ENCODE data around the gene CFAP43. TPM values are rescaled to one million over a fixed set of nuclear protein-coding genes. Genes with fewer than 3 reads are reported as not detected.

Gene CFAP43
- total RNA-seq, 1 donor from 2014 or later, result not detected

GRCh38 chr10:104104926-104105325 lies 127.2 kb downstream of the CFAP43 start:
- no peak for DNase-seq
- H3K9me3 Mint-ChIP-seq, result no peaks in the 10 kb centered on the region
- no peak for ATAC-seq (ENCODE audit: low read depth)
- ChIA-PET CTCF (no interaction called here), POLR2A (no interaction called here)
- no peaks in the 10 kb centered on the region for H3K36me3 Mint-ChIP-seq (ENCODE audit: low read depth)
- no peak overlapping the region for H3K27ac Mint-ChIP-seq
- no peak overlapping the region for H3K4me3 Mint-ChIP-seq
- H3K27me3 Mint-ChIP-seq, result peaks cover 3% of the 10 kb centered on the region
- TF ChIP-seq CTCF (IDR thresholded peaks at IDR 0.05), result no peak
- H3K4me1 Mint-ChIP-seq, result peaks cover 3% of the 10 kb centered on the region
- intact Hi-C loops (cut with micrococcal nuclease), result no loop called here

GRCh38 chr10:104104418-104104817 lies 127.7 kb downstream of the CFAP43 start:
- no peaks in the 10 kb centered on the region for H3K9me3 Mint-ChIP-seq
- peaks cover 3% of the 10 kb centered on the region for H3K27me3 Mint-ChIP-seq
- no peaks in the 10 kb centered on the region for H3K4me1 Mint-ChIP-seq
- no peak for ATAC-seq (ENCODE audit: low read depth)
- no peaks in the 10 kb centered on the region for H3K36me3 Mint-ChIP-seq (ENCODE audit: low read depth)
- no peak overlapping the region for H3K4me3 Mint-ChIP-seq
- CTCF ChIA-PET, result no interaction called here
- no peak for TF ChIP-seq CTCF (IDR thresholded peaks at IDR 0.05)
- intact Hi-C loops (cut with micrococcal nuclease), result no loop called here
- POLR2A ChIA-PET, result no interaction called here
- H3K27ac Mint-ChIP-seq, result no peak overlapping the region
- DNase-seq, result no peak

GRCh38 chr10:104103956-104104355 lies 128.2 kb downstream of the CFAP43 start:
- Mint-ChIP-seq H3K4me3 (no peak overlapping the region), H3K36me3 (ENCODE audit: low read depth) (no peaks in the 10 kb centered on the region), H3K27ac (no peak overlapping the region), H3K4me1 (no peaks in the 10 kb centered on the region), H3K27me3 (peaks cover 7% of the 10 kb centered on the region), H3K9me3 (no peaks in the 10 kb centered on the region)
- ChIA-PET CTCF (no interaction called here), POLR2A (no interaction called here)
- DNase-seq (no peak), ATAC-seq (ENCODE audit: low read depth) (no peak)
- no peak for TF ChIP-seq CTCF (IDR thresholded peaks at IDR 0.05)
- intact Hi-C loops (cut with micrococcal nuclease), result no loop called here

- H3K9me3 Mint-ChIP-seq, result peaks cover 2% of the 10 kb centered on the region
- ATAC-seq (ENCODE audit: low read depth) (no peak), DNase-seq (no peak)
- H3K27ac Mint-ChIP-seq, result no peak overlapping the region
- H3K4me3 Mint-ChIP-seq, result no peak overlapping the region
- H3K4me1 Mint-ChIP-seq, result no peaks in the 10 kb centered on the region
- POLR2A ChIA-PET, result interaction anchor here (0.6 kb wide), 1 partner anchor 62 kb away, joined by 5 read pairs; no protein-coding TSS in a partner anchor
- TF ChIP-seq CTCF (IDR thresholded peaks at IDR 0.05), result no peak
- H3K27me3 Mint-ChIP-seq, result peaks cover 13% of the 10 kb centered on the region
- CTCF ChIA-PET, result no interaction called here
- intact Hi-C loops (cut with micrococcal nuclease), result no loop called here
- peaks cover 2% of the 10 kb centered on the region for H3K36me3 Mint-ChIP-seq (ENCODE audit: low read depth)
Measured at GRCh38 chr10:104101902-104102301, 130.3 kb downstream of the CFAP43 start.

GRCh38 chr10:104100795-104101194 lies 131.4 kb downstream of the CFAP43 start:
- DNase-seq, result no peak
- intact Hi-C loops (cut with micrococcal nuclease), result no loop called here
- ChIA-PET CTCF (no interaction called here), POLR2A (interaction anchor here (2.4 kb wide), 1 partner anchor 21 kb away, joined by 5 read pairs; the partner anchor contains the start of gene SFR1)
- Mint-ChIP-seq H3K9me3 (peaks cover 5% of the 10 kb centered on the region), H3K4me1 (no peaks in the 10 kb centered on the region), H3K27ac (no peak overlapping the region), H3K4me3 (no peak overlapping the region), H3K27me3 (peaks cover 20% of the 10 kb centered on the region), H3K36me3 (ENCODE audit: low read depth) (peaks cover 2% of the 10 kb centered on the region)
- TF ChIP-seq CTCF (IDR thresholded peaks at IDR 0.05), result no peak
- ATAC-seq (ENCODE audit: low read depth), result no peak
